ENCODE data around the gene MROH7. TPM values are rescaled to one million over a fixed set of nuclear protein-coding genes. Genes with fewer than 3 reads are reported as not detected.

The MROH7 gene
- total RNA-seq, 1 donor from 2014 or later: not detected

DNA sequence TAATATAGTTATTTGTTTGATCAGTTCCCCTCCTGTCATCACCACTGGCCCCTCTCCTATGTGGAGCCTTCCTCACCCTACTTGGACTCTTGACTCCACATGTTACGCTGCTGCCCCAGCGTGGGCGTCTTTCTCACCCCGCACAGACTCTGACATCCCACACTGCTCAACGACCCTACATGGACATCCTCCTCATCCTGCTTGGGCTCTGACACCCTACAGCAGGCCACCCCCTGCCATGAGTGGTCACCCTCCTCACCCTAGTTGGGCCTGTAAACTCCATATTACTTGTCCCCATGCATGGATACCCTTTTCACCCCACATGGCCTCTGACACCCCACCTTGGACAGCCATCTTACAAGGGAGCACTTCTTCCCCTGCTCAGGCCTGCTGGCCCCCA is 95.1 kb downstream of the MROH7 start:
- no peak for DNase-seq (ENCODE audit: low read depth, low spot score)

- no peak for DNase-seq (ENCODE audit: low read depth, low spot score)
These were observed 96.7 kb downstream of the MROH7 start for GRCh38 chr1:54738244-54738643.

DNA sequence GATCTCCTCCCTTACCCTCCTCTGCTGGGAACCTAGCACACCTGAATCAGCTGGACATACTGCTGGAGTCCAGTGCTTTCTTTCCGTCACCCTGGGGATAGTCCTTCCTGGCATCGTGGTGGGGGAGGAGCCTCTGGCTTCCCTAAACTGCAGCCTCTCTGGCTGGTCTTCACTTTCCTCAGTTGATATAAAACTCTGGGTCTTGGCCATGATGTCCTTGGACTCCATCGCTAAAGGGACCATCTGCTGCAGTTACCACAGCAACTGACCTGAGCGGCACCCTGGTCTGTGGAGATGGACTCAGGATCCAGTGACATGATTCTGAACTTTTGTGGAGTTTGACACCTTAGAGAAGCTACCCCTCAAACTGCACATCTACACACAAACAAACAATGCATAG is 99.9 kb downstream of the MROH7 start:
- no peak for DNase-seq (ENCODE audit: low read depth, low spot score)

DNA sequence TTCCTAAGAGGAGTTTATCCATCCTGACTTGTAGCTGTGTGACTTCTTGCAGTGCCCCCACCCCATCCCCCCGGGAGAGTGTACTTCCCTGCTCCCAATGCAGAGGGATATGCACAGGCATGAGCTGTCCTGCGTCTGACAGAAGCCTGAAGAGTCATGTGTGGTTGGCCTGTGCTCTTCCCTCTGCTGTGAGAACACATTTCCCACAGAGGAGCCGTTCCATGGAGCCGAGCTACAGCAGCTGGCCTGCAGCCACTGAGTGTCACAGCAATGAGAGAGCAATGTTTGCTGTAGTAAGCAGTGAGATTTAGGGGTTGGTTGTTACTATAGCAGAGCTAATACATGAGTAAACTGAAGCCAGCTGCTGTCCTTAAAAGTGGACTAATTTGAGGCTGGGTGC is 100.7 kb downstream of the MROH7 start:
- no peak for DNase-seq (ENCODE audit: low read depth, low spot score)

DNA sequence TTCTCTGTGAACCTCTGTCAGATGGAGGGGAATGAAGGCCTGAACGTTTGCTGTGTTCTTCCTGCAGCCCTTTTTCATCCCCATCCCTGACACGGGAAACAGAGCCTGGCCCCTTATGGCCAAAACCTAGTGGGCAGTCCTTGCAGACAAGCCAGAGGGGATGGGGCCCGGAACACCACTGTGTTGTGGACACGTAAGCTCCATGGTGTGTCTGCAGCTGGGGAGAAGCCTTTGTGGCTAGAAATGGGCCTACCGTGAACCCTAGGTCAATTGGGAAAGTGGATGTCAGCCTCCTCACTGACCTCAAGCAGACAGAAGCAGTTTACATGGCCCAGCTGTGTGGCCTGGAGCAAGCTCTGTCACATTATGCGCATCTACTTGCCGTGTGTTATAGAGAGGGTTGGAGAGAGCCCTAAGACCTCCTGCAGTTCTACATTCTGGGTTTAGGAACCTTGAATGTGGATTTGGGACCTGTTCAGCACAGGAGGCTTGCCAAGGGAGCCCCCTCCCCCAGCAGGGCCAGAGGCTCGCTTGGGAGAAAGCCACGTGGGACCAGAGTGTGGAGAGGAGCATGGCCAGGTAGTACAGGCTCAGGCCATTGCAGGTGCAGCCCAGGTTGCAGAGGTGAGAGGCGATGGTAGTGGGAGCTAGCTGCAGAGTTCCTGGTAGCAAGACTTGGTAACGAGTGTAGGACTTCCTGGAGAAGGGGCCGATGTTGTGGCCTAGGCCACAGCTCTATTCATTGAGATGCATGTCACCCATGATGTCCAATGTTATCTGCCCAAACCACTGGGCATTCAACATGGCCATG is 102.0 kb downstream of the MROH7 start:
- DNase-seq (ENCODE audit: low read depth, low spot score): no peak

DNA sequence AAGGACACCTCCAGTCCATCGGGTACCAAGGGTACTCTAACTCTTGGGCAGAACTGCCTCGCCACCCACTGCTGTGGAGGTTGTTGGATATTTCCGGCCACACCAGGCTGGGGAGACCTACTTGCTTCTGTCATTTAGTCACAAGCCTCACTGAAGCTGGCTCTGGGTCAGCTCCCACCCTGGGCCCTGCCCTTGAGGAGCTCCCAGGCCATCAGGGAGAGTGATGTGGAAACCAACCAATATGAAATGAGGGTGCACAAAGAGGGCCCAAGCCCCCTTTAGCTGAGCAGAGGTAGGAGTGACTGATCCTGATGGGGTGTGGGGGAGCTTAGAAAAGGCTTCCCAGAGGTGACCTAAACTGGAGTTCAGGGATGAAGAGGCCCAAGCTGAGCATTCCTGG is 103.1 kb downstream of the MROH7 start:
- no peak for DNase-seq (ENCODE audit: low read depth, low spot score)

- DNase-seq (ENCODE audit: low read depth, low spot score): no peak
These were observed 103.7 kb downstream of the MROH7 start for GRCh38 chr1:54745274-54745673.

- no peak for DNase-seq (ENCODE audit: low read depth, low spot score)
These were observed 104.3 kb downstream of the MROH7 start for GRCh38 chr1:54745864-54746263.

- no peak for DNase-seq (ENCODE audit: low read depth, low spot score)
These were observed 106.7 kb downstream of the MROH7 start for GRCh38 chr1:54748094-54748835.

GRCh38 chr1:54750596-54750995 is 109.0 kb downstream of the MROH7 start:
- no peak for DNase-seq (ENCODE audit: low read depth, low spot score)

- no peak for DNase-seq (ENCODE audit: low read depth, low spot score)
These were observed 109.8 kb downstream of the MROH7 start for GRCh38 chr1:54751426-54751825.

DNA sequence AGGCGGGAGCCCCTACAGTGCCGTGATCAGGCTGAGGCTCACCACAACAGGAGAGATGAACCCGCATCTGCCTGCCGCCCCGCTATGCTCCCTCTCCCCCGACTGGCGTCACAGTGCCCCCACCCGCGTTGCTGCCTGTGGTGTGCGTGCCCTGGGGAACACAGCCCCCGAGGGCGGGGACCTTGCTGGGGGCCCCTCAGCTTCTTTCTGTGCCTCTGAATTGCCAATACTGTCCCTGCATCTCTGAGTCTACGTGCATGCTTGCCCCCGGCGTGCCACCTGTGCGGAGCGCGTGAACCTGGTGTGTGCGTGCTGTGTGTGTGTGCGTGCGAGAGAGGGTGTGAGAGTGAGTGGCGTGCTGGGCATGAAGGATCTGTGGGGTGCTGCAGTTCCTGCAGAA is 112.5 kb downstream of the MROH7 start:
- DNase-seq (ENCODE audit: low read depth, low spot score): no peak

- DNase-seq (ENCODE audit: low read depth, low spot score): no peak
These were observed 113.1 kb downstream of the MROH7 start for GRCh38 chr1:54754486-54755285.

DNA sequence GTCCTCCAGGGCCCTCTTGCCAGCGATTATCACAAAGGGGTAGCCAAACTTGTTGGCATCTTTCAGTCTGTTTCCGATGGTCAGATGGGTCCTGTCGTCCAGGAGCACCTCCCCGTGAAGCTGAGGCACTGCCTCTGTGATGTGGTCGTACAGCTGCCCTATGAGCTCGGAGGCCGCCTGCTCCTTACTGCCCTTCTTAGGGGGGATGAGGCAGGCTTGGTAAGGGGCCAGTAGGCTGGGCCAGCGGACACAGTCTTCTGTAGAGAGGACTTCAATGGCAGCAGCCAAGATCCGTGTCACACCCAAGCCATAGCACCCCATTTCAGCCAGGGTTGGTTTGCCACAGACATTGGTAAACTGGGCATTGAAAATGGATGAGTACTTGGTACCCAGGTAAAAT is 116.2 kb downstream of the MROH7 start:
- no peak for DNase-seq (ENCODE audit: low read depth, low spot score)

GRCh38 chr1:54758678-54759348 is 117.2 kb downstream of the MROH7 start:
- DNase-seq (ENCODE audit: low read depth, low spot score): no peak

Other genes with a start within 250 kb of the MROH7 start
- 10.5 and 12.1 TPM in 2 replicates for gene SSBP3, start 235.4 kb upstream of the MROH7 start, total RNA-seq
- gene ACOT11, start 93.6 kb upstream of the MROH7 start, total RNA-seq: 3.2 and 3.8 TPM in 2 replicates
- not detected in 2 replicates for gene FAM151A, start 18.3 kb upstream of the MROH7 start, total RNA-seq
- gene TTC4, start 74.1 kb downstream of the MROH7 start, total RNA-seq: 22.0 and 29.9 TPM in 2 replicates
- gene PARS2, start 122.7 kb downstream of the MROH7 start, total RNA-seq: 3.2 and 4.2 TPM in 2 replicates
- gene TTC22, start 159.5 kb downstream of the MROH7 start, total RNA-seq: not detected in 2 replicates
- 126 and 212 TPM in 2 replicates for gene DHCR24, start 245.4 kb downstream of the MROH7 start, total RNA-seq

Data from pulmonary artery endothelial cell (primary cell).